GM12878 (cell line): ENCODE measurements around the gene AFAP1.

Experiments
- CBFB ChIP-seq: IDR thresholded peaks from 2 replicates; pipeline ENCODE4 v1.6.1; 2016; ENCODE audit warnings: antibody characterized with exemption, low read depth
- CBX5 ChIP-seq: sonication (generic); IDR thresholded peaks from 2 replicates; pipeline ENCODE4 v1.6.1; 2016; ENCODE audit warnings: low read depth, moderate library complexity, mild to moderate bottlenecking, inconsistent platforms
- POLR2AphosphoS5 ChIP-seq: IDR thresholded peaks from 2 replicates; pipeline ENCODE4 v1.6.1; 2011; ENCODE audit warnings: mild to moderate bottlenecking, low read length, inconsistent platforms
- RB1 ChIP-seq: fragments of 450-650 bp; formaldehyde crosslinking; IDR thresholded peaks from 2 replicates; pipeline ENCODE4 v1.6.1; 2017; ENCODE audit warnings: mild to moderate bottlenecking, borderline replicate concordance
- RCOR1 ChIP-seq: conservative IDR thresholded peaks from 2 replicates; pipeline ENCODE4 v1.6.1; 2012; ENCODE audit warnings: low read depth, low read length, improper control_type of control experiment
- RELA ChIP-seq: fragments of 450-650 bp; IDR thresholded peaks from 2 replicates; pipeline ENCODE4 v1.8.0; 2014; ENCODE audit warnings: borderline replicate concordance; ENCODE audit not compliant: partially characterized antibody
- REST ChIP-seq: IDR thresholded peaks from 2 replicates; pipeline ENCODE4 v1.6.1; 2012; ENCODE audit warnings: mild to moderate bottlenecking, low read depth, low read length
- SMC3 ChIP-seq: IDR thresholded peaks from 2 replicates; pipeline ENCODE4 v1.6.1; 2011; ENCODE audit warnings: low read length, improper control_type of control experiment, borderline replicate concordance
- ZNF274 ChIP-seq: IDR thresholded peaks from one replicate; pipeline ENCODE4 v1.8.0; 2011; ENCODE audit not compliant: insufficient read length, insufficient read depth
- ZNF687 ChIP-seq: fragments of 450-650 bp; IDR thresholded peaks from 2 replicates; pipeline ENCODE4 v1.6.1; 2017; ENCODE audit warnings: mild to moderate bottlenecking, moderate library complexity
- TF ChIP-seq, protein P1 (sequence below): IDR thresholded peaks from 2 replicates; pipeline ENCODE4 v1.6.1; 2012; ENCODE audit warnings: improper control_type of control experiment, low read depth, low read length; ENCODE audit not compliant: insufficient replicate concordance
- TF ChIP-seq, protein P2 (sequence below), 3 experiments: IDR thresholded peaks in 2 of 3; conservative IDR thresholded peaks in 1 of 3; 2 replicates each; pipeline ENCODE4 v1.5.1; 2011; ENCODE audit warnings: low read depth in 3 of 3, low read length in 3 of 3, mild to moderate bottlenecking in 3 of 3, control low read depth in 2 of 3, moderate library complexity in 2 of 3, inconsistent platforms in 1 of 3, mixed read lengths in 1 of 3; ENCODE audit not compliant: control insufficient read depth in 2 of 3, insufficient read depth in 1 of 3; ENCODE audit errors: extremely low read depth in 1 of 3

DNA sequence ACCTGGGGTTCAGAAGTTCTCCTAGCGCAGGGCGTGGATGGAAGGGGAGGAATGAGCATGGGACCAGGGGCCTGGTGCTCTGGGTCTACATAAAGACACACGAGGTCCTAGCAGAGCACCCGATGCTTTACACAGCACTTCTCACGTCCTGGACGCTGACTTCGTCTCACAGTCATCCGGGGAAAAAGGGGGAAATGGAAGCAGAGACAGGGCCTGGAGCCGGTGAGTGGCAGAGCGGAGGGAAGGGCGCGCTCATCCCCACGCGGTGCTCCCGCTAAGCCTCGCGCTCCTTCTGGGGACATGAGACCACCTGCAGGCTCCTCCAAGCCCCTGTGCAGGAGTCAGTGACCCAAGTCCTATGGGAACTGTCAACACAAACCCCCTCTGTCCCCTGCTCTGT is 157.7 kb downstream of the AFAP1 start:
- no peak for TF ChIP-seq ZNF687
- no peak for TF ChIP-seq CBX5
- TF ChIP-seq, protein P1, sequence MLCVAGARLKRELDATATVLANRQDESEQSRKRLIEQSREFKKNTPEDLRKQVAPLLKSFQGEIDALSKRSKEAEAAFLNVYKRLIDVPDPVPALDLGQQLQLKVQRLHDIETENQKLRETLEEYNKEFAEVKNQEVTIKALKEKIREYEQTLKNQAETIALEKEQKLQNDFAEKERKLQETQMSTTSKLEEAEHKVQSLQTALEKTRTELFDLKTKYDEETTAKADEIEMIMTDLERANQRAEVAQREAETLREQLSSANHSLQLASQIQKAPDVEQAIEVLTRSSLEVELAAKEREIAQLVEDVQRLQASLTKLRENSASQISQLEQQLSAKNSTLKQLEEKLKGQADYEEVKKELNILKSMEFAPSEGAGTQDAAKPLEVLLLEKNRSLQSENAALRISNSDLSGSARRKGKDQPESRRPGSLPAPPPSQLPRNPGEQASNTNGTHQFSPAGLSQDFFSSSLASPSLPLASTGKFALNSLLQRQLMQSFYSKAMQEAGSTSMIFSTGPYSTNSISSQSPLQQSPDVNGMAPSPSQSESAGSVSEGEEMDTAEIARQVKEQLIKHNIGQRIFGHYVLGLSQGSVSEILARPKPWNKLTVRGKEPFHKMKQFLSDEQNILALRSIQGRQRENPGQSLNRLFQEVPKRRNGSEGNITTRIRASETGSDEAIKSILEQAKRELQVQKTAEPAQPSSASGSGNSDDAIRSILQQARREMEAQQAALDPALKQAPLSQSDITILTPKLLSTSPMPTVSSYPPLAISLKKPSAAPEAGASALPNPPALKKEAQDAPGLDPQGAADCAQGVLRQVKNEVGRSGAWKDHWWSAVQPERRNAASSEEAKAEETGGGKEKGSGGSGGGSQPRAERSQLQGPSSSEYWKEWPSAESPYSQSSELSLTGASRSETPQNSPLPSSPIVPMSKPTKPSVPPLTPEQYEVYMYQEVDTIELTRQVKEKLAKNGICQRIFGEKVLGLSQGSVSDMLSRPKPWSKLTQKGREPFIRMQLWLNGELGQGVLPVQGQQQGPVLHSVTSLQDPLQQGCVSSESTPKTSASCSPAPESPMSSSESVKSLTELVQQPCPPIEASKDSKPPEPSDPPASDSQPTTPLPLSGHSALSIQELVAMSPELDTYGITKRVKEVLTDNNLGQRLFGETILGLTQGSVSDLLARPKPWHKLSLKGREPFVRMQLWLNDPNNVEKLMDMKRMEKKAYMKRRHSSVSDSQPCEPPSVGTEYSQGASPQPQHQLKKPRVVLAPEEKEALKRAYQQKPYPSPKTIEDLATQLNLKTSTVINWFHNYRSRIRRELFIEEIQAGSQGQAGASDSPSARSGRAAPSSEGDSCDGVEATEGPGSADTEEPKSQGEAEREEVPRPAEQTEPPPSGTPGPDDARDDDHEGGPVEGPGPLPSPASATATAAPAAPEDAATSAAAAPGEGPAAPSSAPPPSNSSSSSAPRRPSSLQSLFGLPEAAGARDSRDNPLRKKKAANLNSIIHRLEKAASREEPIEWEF: no peak
- no peak for TF ChIP-seq ZNF274
- TF ChIP-seq RELA: no peak
- TF ChIP-seq RB1: no peak
- TF ChIP-seq, protein P2, sequence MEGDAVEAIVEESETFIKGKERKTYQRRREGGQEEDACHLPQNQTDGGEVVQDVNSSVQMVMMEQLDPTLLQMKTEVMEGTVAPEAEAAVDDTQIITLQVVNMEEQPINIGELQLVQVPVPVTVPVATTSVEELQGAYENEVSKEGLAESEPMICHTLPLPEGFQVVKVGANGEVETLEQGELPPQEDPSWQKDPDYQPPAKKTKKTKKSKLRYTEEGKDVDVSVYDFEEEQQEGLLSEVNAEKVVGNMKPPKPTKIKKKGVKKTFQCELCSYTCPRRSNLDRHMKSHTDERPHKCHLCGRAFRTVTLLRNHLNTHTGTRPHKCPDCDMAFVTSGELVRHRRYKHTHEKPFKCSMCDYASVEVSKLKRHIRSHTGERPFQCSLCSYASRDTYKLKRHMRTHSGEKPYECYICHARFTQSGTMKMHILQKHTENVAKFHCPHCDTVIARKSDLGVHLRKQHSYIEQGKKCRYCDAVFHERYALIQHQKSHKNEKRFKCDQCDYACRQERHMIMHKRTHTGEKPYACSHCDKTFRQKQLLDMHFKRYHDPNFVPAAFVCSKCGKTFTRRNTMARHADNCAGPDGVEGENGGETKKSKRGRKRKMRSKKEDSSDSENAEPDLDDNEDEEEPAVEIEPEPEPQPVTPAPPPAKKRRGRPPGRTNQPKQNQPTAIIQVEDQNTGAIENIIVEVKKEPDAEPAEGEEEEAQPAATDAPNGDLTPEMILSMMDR (IDR thresholded peaks at IDR 0.05 in 2 of 3, conservative IDR thresholded peaks at IDR 0.05 in 1 of 3; ENCODE audit: control insufficient read depth in 2 of 3, extremely low read depth in 1 of 3, insufficient read depth in 1 of 3, low read depth in 3 of 3, low read length in 3 of 3): no peak
- TF ChIP-seq CBFB: no peak
- TF ChIP-seq REST: no peak
- TF ChIP-seq RCOR1: no peak
- no peak for TF ChIP-seq POLR2AphosphoS5
- no peak for TF ChIP-seq SMC3
